Testis (tissue), 2 donors: ENCODE measurements around the gene TPO.

Experiments
- POLR2A ChIP-seq: fragments of 450-650 bp; IDR thresholded peaks from one replicate; pipeline ENCODE4 v1.6.1; 2017; ENCODE audit warnings: antibody characterized with exemption, mild to moderate bottlenecking, moderate library complexity
- TF ChIP-seq, protein P1 (sequence below), 3 experiments: fragments of 450-650 bp in 2 of 3; fragments of 200-600 bp in 1 of 3; sonication (generic) in 1 of 3; IDR thresholded peaks; one replicate each; pipeline ENCODE4 v1.5.1; 2016 to 2019; ENCODE audit warnings: antibody characterized with exemption in 3 of 3, mild to moderate bottlenecking in 2 of 3, moderate library complexity in 1 of 3

DNA sequence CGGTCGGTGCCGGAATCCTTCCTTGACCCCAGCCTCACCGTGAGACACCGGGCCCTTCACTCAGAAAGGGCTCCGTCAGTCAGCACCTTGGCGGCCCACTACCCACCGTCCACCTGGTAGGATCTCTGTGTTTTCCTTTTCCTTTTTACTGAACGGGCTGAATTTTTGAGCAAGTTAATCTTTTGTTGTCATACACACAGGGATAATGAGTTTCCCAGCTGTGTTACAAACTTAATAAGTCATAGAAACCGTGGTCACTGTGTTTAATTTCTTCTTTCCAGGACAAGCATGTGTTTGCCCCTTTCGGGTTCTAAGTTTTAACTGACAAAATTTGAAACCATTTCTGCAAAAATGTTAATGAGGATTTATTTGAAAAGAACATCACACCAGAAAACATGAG is 39.0 kb upstream of the TPO start:
- TF ChIP-seq, protein P1, sequence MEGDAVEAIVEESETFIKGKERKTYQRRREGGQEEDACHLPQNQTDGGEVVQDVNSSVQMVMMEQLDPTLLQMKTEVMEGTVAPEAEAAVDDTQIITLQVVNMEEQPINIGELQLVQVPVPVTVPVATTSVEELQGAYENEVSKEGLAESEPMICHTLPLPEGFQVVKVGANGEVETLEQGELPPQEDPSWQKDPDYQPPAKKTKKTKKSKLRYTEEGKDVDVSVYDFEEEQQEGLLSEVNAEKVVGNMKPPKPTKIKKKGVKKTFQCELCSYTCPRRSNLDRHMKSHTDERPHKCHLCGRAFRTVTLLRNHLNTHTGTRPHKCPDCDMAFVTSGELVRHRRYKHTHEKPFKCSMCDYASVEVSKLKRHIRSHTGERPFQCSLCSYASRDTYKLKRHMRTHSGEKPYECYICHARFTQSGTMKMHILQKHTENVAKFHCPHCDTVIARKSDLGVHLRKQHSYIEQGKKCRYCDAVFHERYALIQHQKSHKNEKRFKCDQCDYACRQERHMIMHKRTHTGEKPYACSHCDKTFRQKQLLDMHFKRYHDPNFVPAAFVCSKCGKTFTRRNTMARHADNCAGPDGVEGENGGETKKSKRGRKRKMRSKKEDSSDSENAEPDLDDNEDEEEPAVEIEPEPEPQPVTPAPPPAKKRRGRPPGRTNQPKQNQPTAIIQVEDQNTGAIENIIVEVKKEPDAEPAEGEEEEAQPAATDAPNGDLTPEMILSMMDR (IDR thresholded peaks at IDR 0.05) = no peak
- TF ChIP-seq POLR2A = no peak
